CD4-positive, alpha-beta T cell (primary cell): Measurements from ENCODE around the gene TBX5. TPM values are rescaled to one million over a fixed set of nuclear protein-coding genes. Genes with fewer than 3 reads are reported as not detected.
"Not testable (repeated sequence)": the region's sequence is repeated elsewhere in the genome, so short reads cannot be mapped to it uniquely, and the experiment has no call there.

Source experiments
- ATAC-seq: fragments of 200-7000 bp; cut with Tn5 transposase; one replicate; pipeline ENCODE4 v1.10.0; 2022; ENCODE audit warnings: mild to moderate bottlenecking; ENCODE audit not compliant: poor library complexity
- CTCF ChIA-PET: fragments of 350-600 bp; sonication (Branson Sonifier 250); formaldehyde crosslinking; loops from one replicate; lab custom pipeline; 2021; ENCODE audit warnings: antibody characterized with exemption, inconsistent platforms; lab: Charles Lee
- POLR2A ChIA-PET: fragments of 350-600 bp; sonication (Branson Sonifier 250); formaldehyde crosslinking; loops from one replicate; lab custom pipeline; 2021; ENCODE audit warnings: antibody characterized with exemption, inconsistent platforms; lab: Charles Lee
- DNase-seq, 14 experiments: peaks; one replicate each; pipeline ENCODE4 v3.0.0-alpha.2; 2013 to 2020; ENCODE audit warnings: mixed read lengths in 2 of 14
- H3K27ac ChIP-seq, 2 donors: one replicate each; pipeline versions ENCODE4 v1.5.1 to v1.7.0; 2013; ENCODE audit warnings: low read length in 2 of 2, low read depth in 1 of 2, mild to moderate bottlenecking in 1 of 2
- H3K27me3 ChIP-seq, 2 experiments: 1 replicate in 1 of 2; 2 replicates in 1 of 2; pipeline versions ENCODE4 v1.6.1 to v1.7.0; 2013; ENCODE audit warnings: low read length in 2 of 2, control low read depth in 1 of 2, mild to moderate bottlenecking in 1 of 2, moderate library complexity in 1 of 2; ENCODE audit not compliant: insufficient read depth in 2 of 2, control insufficient read depth in 1 of 2
- H3K36me3 ChIP-seq: one replicate; pipeline ENCODE4 v1.6.1; 2013; ENCODE audit warnings: low read length, control low read depth; ENCODE audit not compliant: insufficient read depth
- H3K4me1 ChIP-seq: one replicate; pipeline ENCODE4 v1.6.1; 2013; ENCODE audit warnings: low read length, control low read depth; ENCODE audit not compliant: insufficient read depth
- H3K4me3 ChIP-seq: one replicate; pipeline ENCODE4 v1.5.1; 2013; ENCODE audit warnings: mild to moderate bottlenecking, low read length, moderate library complexity
- H3K9me3 ChIP-seq, 2 experiments: 1 replicate in 1 of 2; 2 replicates in 1 of 2; pipeline versions ENCODE4 v1.6.1 to v1.7.0; 2013; ENCODE audit warnings: low read length in 2 of 2, mild to moderate bottlenecking in 2 of 2, control low read depth in 1 of 2, moderate library complexity in 1 of 2; ENCODE audit not compliant: control insufficient read depth in 1 of 2, insufficient read depth in 1 of 2
- H3K27ac Mint-ChIP-seq: one replicate; pipeline ENCODE4 v1.8.0; 2020; ENCODE audit warnings: mixed read lengths
- H3K27me3 Mint-ChIP-seq: one replicate; pipeline ENCODE4 v1.8.0; 2021; ENCODE audit warnings: mixed read lengths
- H3K36me3 Mint-ChIP-seq: one replicate; pipeline ENCODE4 v1.8.0; 2021; ENCODE audit warnings: low read depth, mixed read lengths
- H3K4me1 Mint-ChIP-seq: one replicate; pipeline ENCODE4 v1.8.0; 2021; ENCODE audit warnings: low read depth, mixed read lengths
- H3K4me3 Mint-ChIP-seq: one replicate; pipeline ENCODE4 v1.8.0; 2020; ENCODE audit warnings: mild to moderate bottlenecking, mixed read lengths
- H3K9me3 Mint-ChIP-seq: one replicate; pipeline ENCODE4 v1.8.0; 2020; ENCODE audit warnings: mixed read lengths
- intact Hi-C, 2 experiments: fragments of 100-400 bp; cut with DNase I in 1 of 2; cut with micrococcal nuclease in 1 of 2; formaldehyde crosslinking; loops; one replicate each; pipeline versions ENCODE4 v1.15.1 to v1.9.0; 2023 to 2025; cut with DNase I, micrococcal nuclease
- total RNA-seq, 174 experiments: library from RNA in 2 of 174; stranded (reverse) in 2 of 174; gene quantifications; one replicate each; pipeline ENCODE4 v1.2.3 and lab custom pipeline; 2021 to 2026
- TF ChIP-seq, protein P1 (sequence below): fragments of 200-600 bp; IDR thresholded peaks from one replicate; pipeline ENCODE4 v1.8.0; 2022; ENCODE audit warnings: antibody characterized with exemption, mild to moderate bottlenecking

Gene TBX5
- total RNA-seq, 2 experiments from 2014 or later, result not detected

DNA sequence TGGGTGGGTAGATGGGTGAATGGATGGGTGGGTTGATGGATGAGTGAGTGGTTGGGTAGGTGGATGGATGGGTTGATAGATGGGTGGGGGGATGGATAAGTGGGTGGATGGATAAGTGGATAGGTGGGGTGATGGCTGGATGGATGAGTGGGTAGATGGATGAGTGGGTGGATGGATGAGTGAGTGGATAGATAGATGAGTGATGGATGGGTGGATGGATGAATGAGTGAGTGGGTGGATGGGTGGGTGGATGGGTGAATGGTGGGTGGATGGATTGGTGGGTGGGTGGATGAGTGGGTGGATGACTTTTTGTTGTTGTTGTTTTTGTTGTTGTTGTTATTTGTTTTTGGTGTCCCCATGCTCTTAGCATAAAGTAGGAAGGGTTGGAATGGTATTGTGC lies 45.5 kb downstream of the TBX5 start:
- TF ChIP-seq, protein P1, sequence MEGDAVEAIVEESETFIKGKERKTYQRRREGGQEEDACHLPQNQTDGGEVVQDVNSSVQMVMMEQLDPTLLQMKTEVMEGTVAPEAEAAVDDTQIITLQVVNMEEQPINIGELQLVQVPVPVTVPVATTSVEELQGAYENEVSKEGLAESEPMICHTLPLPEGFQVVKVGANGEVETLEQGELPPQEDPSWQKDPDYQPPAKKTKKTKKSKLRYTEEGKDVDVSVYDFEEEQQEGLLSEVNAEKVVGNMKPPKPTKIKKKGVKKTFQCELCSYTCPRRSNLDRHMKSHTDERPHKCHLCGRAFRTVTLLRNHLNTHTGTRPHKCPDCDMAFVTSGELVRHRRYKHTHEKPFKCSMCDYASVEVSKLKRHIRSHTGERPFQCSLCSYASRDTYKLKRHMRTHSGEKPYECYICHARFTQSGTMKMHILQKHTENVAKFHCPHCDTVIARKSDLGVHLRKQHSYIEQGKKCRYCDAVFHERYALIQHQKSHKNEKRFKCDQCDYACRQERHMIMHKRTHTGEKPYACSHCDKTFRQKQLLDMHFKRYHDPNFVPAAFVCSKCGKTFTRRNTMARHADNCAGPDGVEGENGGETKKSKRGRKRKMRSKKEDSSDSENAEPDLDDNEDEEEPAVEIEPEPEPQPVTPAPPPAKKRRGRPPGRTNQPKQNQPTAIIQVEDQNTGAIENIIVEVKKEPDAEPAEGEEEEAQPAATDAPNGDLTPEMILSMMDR, result no peak
- no peak overlapping the region for H3K4me3 Mint-ChIP-seq
- peaks cover 4% of the 10 kb centered on the region for H3K9me3 Mint-ChIP-seq
- intact Hi-C loops, result no loop called here
- POLR2A ChIA-PET, result no interaction called here
- no peak overlapping the region for H3K27ac Mint-ChIP-seq
- no peak overlapping the region for H3K27ac ChIP-seq
- no peak overlapping the region for H3K4me3 ChIP-seq
- no peaks in the 10 kb centered on the region for H3K27me3 Mint-ChIP-seq
- peaks cover 0 to 8% of the 10 kb centered on the region in 2 experiments for H3K9me3 ChIP-seq
- no peaks in the 10 kb centered on the region for H3K4me1 Mint-ChIP-seq
- H3K27me3 ChIP-seq, result peaks cover 0 to 4% of the 10 kb centered on the region in 2 experiments
- CTCF ChIA-PET, result interaction anchor here (0.5 kb wide), 1 partner anchor 28 kb away, joined by 5 read pairs; no protein-coding TSS in a partner anchor
- H3K4me1 ChIP-seq, result no peaks in the 10 kb centered on the region
- H3K36me3 ChIP-seq, result no peaks in the 10 kb centered on the region
- no peak for DNase-seq
- no peak for ATAC-seq
- H3K36me3 Mint-ChIP-seq, result no peaks in the 10 kb centered on the region

DNA sequence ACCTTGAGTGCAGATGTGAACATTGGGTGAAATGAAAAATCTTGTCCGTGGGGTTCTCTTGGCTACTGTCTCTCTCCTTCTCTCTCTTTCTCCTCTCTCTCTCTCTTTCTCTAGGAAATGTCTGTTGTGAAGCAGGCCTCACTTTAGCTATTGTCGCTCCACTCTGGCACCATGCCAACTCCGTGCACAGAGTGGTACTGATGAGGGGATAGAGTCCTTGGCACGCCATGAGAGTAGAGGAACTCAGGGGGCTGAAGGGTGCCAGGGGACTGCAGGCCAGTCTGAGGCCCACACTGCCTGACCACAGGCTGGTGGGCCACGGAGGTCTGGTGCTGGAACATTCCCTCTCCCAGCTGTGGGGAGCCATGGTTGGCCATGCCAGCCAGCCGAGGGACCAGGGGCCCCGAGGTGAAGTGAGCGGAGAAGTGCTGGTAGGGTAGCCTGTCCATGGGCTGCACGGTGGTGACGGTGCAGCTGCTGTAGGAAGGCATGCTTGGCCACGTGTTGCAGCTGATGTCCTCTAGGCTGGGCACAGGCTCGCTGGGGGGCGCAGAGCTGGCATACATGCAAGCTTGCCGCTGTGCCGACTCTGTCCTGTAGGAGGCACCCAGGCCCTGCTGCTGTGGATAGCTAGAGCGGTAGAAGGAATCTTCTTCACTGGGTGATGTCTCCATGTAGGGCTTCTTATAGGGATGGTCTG lies 50.4 kb downstream of the TBX5 start:
- H3K36me3 ChIP-seq, result no peaks in the 10 kb centered on the region
- H3K9me3 ChIP-seq, result peaks cover 0 to 5% of the 10 kb centered on the region in 2 experiments
- no peaks in the 10 kb centered on the region for H3K4me1 ChIP-seq
- peaks cover 13% of the 10 kb centered on the region for H3K27me3 Mint-ChIP-seq
- H3K27ac Mint-ChIP-seq, result no peak overlapping the region
- no peak for ATAC-seq
- peaks cover 0 to 4% of the 10 kb centered on the region in 2 experiments for H3K27me3 ChIP-seq
- TF ChIP-seq, protein P1, result no peak
- H3K9me3 Mint-ChIP-seq, result no peaks in the 10 kb centered on the region
- H3K4me3 Mint-ChIP-seq, result no peak overlapping the region
- ChIA-PET POLR2A (no interaction called here), CTCF (no interaction called here)
- no peak overlapping the region for H3K4me3 ChIP-seq
- no peak for DNase-seq
- H3K27ac ChIP-seq, result no peak overlapping the region
- intact Hi-C loops, result no loop called here
- H3K36me3 Mint-ChIP-seq, result no peaks in the 10 kb centered on the region
- H3K4me1 Mint-ChIP-seq, result no peaks in the 10 kb centered on the region

DNA sequence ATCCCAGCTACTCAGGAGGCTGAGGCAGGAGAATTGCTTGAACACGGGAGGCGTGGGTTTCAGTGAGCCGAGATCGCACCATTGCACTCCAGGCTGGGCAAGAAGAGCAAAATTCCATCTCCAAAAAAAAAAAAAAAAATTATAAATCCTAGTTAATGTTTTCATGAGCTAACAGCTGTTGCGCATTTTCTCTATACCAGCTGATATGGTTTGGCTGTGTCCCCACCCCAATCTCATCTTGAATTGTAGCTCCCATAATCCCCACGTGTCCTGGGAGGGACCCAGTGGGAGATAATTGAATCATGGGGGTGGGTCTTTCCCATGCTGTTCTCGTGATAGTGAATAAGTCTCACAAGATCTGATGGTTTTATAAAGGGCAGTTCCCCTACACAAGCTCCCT lies 56.7 kb downstream of the TBX5 start:
- H3K36me3 Mint-ChIP-seq, H3K27ac Mint-ChIP-seq, intact Hi-C loops, H3K4me1 Mint-ChIP-seq, H3K27me3 ChIP-seq, H3K4me1 ChIP-seq, CTCF ChIA-PET, H3K27ac ChIP-seq, POLR2A ChIA-PET, H3K9me3 Mint-ChIP-seq, H3K36me3 ChIP-seq, H3K4me3 Mint-ChIP-seq, H3K9me3 ChIP-seq, DNase-seq, ATAC-seq, H3K4me3 ChIP-seq: not testable (repeated sequence)
- peaks cover 14% of the 10 kb centered on the region for H3K27me3 Mint-ChIP-seq

DNA sequence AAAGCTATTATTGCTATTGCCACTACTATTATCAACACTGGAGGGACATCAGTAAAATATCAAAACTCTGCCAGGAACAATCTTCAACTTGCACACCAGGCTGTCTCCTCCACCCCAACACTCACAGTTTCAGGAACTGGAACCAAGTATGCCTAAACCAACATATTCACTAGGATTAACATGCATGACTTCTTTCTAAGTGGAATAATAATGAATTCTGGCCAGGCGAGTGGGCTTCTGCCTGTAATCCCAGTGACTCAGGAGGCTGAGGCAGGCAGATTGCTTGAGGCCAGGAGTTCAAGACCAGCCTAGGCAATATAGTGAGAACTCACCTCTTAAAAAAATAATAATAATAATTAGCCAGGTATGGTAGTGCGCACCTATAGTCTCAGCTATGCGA lies 58.1 kb downstream of the TBX5 start:
- H3K36me3 ChIP-seq, result no peaks in the 10 kb centered on the region
- no peaks in the 10 kb centered on the region for H3K4me1 Mint-ChIP-seq
- H3K4me3 ChIP-seq, result no peak overlapping the region
- ATAC-seq (no peak), DNase-seq (no peak)
- peaks cover 14% of the 10 kb centered on the region for H3K27me3 Mint-ChIP-seq
- TF ChIP-seq, protein P1, result no peak
- H3K27ac ChIP-seq, result no peak overlapping the region
- H3K4me3 Mint-ChIP-seq, result no peak overlapping the region
- H3K4me1 ChIP-seq, result no peaks in the 10 kb centered on the region
- peaks cover 0 to 4% of the 10 kb centered on the region in 2 experiments for H3K27me3 ChIP-seq
- no peaks in the 10 kb centered on the region for H3K36me3 Mint-ChIP-seq
- no peak overlapping the region for H3K27ac Mint-ChIP-seq
- intact Hi-C loops, result no loop called here
- CTCF ChIA-PET, result no interaction called here
- POLR2A ChIA-PET, result no interaction called here
- no peaks in the 10 kb centered on the region for H3K9me3 ChIP-seq
- H3K9me3 Mint-ChIP-seq, result no peaks in the 10 kb centered on the region
